C4-2B (cell line): ENCODE data around the gene TJP1.
A peak's percentile ranks its signal among the peaks of the same experiment; 100 is the strongest.

ENCODE experiments used
- CTCF ChIP-seq: fragments of 450-650 bp; conservative IDR thresholded peaks from 2 replicates; pipeline ENCODE4 v1.5.1; 2017; ENCODE audit warnings: mild to moderate bottlenecking
- ZFX ChIP-seq: fragments of 450-650 bp; IDR thresholded peaks from 2 replicates; pipeline ENCODE4 v1.6.1; 2017

- TF ChIP-seq CTCF: peak; percentile 98
- no peak for TF ChIP-seq ZFX
Observed at GRCh38 chr15:29668120-29668602, 154.1 kb downstream of the TJP1 start.
